ENCODE measurements around the gene VPREB3.

VPREB3 gene

DNA sequence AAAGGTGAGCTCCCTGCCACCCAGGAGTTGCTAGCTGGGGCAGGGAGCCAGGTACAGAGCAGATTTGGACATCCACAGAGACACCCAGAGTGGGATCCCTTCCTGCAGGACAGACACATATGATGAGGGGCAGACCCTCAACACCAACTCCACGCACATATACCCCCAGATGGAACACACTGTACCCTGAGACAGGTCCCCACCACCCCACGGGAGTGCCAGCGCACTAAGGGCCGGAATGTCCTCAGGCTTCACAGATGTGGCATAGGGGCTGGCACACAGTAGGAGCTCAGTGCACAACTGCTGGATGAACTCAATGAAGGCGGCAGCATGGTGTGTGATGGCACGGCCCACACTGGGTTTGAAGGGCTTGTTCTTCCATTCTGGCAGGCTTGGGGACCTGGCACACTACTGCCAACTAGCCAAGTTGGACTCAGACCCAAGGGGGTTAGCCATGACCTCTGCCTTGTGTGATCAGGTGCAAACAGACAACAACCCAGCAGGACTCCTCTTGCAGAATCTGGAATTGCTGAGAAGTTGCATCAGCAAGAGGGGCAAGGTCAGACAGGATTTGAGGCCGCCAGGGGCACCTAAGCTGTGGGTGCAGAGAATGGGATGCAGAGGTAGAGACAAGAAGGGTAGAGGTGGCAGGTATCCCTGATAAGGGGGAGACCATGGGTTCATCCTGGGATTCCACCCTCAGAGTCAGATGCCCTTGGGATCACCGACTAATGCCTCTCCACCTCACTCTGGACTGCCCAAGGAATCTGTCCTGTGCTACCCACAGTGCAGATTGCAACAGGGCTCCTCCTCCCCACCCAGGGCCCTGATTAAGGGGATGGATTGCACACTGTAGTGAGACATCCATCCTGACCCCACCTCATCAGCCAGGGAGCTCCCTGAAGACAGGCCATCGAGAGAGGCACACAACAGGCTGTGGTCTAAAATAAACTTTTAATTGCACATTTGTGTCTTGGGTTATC is 11.0 kb upstream of the VPREB3 start:
- no peak for DNase-seq (ENCODE audit: low spot score)

GRCh38 chr22:23763954-23764353 is 9.7 kb upstream of the VPREB3 start:
- no peak for DNase-seq (ENCODE audit: low spot score)

GRCh38 chr22:23763579-23763945 is 9.3 kb upstream of the VPREB3 start:
- DNase-seq (ENCODE audit: low spot score), result peak; percentile 39

DNA sequence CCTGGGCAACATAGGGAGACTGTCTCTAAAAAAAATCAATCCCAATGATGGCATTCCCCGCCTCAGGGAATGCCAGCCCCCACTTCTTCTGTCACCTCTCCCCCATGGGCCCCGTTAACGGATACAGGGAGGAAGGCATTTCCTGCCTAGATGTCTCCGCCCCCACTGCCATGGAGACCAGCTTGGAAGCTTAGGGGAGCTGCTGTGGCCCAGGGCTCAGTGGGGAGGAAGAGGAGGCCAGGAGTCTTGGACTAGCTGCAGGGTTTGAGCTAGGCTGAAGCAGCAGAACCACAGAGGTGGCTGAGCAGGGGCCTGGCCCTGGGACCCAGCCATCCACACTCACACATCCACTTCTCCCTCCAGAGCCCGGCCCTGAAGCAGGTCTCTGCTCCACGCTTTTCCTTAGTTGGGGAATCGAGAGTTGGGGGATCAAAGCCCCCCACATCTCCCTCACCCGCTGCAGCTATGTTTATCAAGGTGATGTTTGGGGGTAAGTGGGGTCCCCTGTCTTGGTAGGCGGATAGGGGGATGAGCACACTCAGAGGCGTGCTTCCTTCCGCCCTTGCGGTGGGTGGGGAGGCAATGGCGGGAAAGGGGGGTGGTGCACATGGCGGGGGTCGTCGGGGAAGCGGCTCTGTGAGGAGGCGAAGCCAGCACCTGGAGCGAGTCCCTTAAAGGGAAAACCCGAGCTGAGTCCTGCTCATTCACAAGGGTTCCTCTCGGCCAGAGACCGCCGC is 8.8 kb upstream of the VPREB3 start, which contains the start of gene C22orf15:
Gene C22orf15 (plus strand): TSS at position 149 of the 737 bp plus-strand sequence. CDS start 317 bp downstream, at position 466.
- no peak for DNase-seq (ENCODE audit: low spot score)

DNA sequence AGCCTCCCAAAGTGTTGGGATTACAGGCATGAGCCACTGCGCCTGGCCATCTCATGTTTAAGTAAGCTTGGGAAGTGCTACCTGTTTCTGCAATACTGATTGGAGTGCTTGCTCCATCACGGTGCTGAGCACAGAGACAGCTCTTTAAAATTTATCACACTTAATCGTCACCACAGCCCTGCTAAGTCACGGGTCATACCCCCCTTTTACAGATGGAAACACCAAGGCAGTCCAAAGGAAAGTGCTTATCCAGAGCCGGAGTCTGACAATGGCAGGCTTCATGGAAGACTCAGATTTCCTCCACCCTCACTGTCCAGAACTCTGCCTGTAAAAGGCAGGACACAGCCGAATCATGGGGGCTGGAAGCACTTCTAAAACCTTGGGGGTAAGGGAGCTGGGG is 5.8 kb upstream of the VPREB3 start:
- no peak for DNase-seq (ENCODE audit: low spot score)

DNA sequence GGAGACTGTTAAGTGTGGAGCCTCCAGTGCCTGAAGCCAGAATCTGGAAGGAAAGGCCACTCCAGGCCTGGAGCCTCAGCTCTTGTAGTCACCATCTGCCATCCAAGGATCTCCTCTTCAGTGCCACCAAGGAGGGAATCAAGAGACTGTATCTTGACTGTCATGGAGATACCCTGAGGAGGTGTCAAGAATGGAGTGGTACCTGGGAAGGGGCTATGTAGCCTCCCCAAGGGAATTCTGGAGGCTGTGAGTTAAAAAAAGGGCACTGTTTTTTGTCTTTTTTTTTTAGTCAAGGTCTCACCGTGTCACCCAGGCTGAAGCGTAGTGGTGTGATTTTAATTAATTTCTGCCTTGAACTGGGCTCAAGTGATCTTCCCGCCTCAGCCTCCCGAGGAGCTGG is 5.3 kb upstream of the VPREB3 start:
- no peak for DNase-seq (ENCODE audit: low spot score)

GRCh38 chr22:23756891-23757290 is 2.7 kb upstream of the VPREB3 start:
- DNase-seq (ENCODE audit: low spot score), result no peak

GRCh38 chr22:23755711-23756110 is 1.5 kb upstream of the VPREB3 start:
- no peak for DNase-seq (ENCODE audit: low spot score)

GRCh38 chr22:23754980-23755636 is 883 bp upstream of the VPREB3 start:
- no peak for DNase-seq (ENCODE audit: low spot score)

GRCh38 chr22:23753385-23753784 is 840 bp downstream of the VPREB3 start:
- no peak for DNase-seq (ENCODE audit: low spot score)

- DNase-seq (ENCODE audit: low spot score), result no peak
These were observed 1.5 kb downstream of the VPREB3 start for GRCh38 chr22:23752750-23753149.

- DNase-seq (ENCODE audit: low spot score), result no peak
These were observed 2.0 kb downstream of the VPREB3 start for GRCh38 chr22:23752090-23752691.

DNA sequence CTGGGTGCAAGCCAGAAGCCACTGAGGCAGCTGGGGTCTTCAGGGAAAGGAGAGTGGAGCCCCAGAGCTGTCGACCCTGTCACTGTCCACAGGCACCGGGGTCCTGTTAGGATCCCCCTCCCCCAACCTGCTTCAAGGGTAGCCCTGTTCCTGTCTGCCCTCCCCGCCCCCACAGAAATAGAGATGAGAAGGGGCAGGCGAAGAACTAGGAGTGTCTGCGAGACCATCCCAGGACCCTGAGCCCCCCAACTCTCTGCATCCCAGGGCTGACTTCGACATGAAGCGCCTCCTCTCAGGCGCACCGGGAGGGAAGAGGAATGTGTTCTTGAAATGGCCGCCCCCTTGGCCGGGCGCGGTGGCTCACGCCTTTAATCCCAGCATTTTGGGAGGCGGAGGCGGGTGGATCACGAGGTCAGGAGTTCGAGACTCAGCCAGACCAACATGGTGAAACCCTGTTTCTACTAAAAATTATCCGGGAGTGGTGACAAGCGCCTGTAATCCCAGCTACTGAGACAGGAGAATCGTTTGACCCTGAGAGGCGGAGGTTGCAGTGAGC is 2.7 kb downstream of the VPREB3 start:
- no peak for DNase-seq (ENCODE audit: low spot score)

DNA sequence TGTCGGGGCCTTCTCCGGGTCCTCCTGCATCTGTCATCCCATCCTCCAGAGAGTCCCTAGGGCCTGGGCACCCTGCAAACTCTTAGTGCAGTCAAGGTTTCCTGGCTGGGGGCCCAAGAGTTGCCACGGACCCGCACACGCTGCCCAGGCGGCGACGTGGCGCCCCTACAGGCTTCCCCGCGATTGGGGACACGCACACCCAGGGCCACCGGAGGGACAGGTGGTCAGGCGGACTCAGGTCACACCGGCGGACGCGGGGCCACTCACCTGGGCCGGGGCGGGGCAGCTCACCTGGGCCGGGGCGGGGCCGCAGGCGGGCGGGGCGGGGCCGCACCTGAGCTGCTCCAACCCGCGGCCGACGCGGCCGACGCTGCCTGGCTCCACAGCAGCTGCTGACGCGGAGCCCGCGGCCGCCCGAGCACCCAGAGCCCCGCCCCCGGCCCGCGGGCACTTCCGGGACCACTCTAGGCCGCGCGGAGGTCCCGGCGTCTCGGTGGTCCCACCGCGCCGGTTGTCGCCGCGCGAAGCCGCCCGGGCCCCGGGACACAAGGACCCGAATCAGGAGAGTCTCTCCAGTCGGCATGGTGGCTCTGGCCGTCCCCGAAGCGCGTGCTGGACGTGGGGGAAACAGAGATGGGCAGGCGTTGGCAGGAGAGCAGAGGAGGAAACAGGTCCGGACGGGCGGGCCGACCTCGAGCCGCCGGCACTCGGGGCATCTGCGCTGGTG is 3.3 kb downstream of the VPREB3 start, which contains the start of gene ZNF70:
Gene ZNF70 (minus strand): TSS at position 399 of the 727 bp plus-strand sequence. CDS start 5,972 bp downstream, outside the sequence.
- peak; percentile 85 for DNase-seq (ENCODE audit: low spot score)

- DNase-seq (ENCODE audit: low spot score), result no peak
These were observed 3.9 kb downstream of the VPREB3 start for GRCh38 chr22:23750367-23750713.

- no peak for DNase-seq (ENCODE audit: low spot score)
These were observed 4.4 kb downstream of the VPREB3 start for GRCh38 chr22:23749841-23750301.

GRCh38 chr22:23745791-23746190 is 8.4 kb downstream of the VPREB3 start:
- DNase-seq (ENCODE audit: low spot score), result no peak

DNA sequence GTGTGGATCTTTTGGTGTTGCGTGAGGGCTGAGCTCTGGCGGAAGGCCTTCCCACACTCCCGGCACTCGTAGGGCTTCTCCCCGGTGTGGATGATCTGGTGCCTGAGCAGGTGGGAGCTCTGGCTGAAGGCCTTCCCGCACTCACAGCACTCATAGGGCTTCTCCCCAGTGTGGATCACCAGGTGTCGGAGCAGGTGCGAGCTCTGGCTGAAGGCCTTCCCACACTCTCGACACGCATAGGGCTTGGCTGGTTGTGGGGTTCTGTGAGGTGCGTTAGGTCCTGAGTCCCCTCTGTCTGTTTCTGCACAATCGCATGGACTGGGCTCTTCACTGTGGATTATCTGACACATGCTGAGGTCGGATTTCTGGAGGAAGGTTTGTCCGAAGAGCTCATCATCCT is 9.7 kb downstream of the VPREB3 start:
- DNase-seq (ENCODE audit: low spot score), result no peak

DNA sequence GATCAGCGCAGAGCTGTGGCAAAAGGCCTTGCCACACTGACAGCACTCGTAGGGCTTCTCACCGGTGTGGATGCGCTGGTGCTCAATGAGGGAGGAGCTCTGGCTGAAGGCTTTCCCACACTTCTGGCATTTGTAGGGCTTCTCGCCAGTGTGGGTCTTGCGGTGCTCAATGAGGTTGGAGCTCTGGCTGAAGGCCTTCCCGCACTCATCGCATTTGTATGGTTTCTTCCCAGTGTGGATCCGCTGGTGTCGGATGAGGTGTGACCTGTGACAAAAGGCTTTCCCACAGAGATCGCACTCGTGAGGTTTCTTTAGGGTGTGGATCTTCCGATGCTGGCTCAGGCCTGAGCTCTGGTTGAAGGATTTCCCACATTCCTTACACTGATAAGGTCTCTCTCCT is 10.2 kb downstream of the VPREB3 start:
- DNase-seq (ENCODE audit: low spot score), result no peak

DNA sequence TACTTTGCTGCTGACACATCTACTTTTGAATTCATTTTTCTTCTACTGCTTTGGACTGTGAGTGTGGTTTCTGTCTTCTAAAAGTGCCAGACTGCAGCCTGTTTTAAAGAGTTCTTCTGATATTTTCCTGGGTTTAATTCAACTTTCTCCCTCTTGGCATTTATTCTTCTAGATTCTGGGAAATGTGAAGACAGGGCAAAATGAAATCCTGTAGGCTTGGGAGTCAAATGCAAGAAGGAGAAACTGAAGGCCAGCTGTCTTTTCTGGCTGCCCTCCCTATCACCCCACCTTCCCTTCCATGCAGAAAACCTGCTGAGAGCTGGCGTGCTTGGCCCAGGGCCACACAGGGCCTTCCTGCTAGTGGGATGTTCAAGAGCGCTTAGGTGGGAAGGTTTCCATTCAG is 10.9 kb downstream of the VPREB3 start:
- no peak for DNase-seq (ENCODE audit: low spot score)

Measured in CD4-positive, alpha-beta T cell treated with Interleukin-15 for 4 hours (primary cell).